Activated gamma-delta T cell treated with anti-CD3 and anti-CD28 coated beads, Interleukin-2, amount 50 U/mL, for 16 hours (primary cell): Measurements from ENCODE around the gene ADARB1.

Experiments used
- DNase-seq: peaks from one replicate; pipeline ENCODE4 v3.0.0-alpha.2; 2020; ENCODE audit warnings: low read depth

The ADARB1 gene

DNA sequence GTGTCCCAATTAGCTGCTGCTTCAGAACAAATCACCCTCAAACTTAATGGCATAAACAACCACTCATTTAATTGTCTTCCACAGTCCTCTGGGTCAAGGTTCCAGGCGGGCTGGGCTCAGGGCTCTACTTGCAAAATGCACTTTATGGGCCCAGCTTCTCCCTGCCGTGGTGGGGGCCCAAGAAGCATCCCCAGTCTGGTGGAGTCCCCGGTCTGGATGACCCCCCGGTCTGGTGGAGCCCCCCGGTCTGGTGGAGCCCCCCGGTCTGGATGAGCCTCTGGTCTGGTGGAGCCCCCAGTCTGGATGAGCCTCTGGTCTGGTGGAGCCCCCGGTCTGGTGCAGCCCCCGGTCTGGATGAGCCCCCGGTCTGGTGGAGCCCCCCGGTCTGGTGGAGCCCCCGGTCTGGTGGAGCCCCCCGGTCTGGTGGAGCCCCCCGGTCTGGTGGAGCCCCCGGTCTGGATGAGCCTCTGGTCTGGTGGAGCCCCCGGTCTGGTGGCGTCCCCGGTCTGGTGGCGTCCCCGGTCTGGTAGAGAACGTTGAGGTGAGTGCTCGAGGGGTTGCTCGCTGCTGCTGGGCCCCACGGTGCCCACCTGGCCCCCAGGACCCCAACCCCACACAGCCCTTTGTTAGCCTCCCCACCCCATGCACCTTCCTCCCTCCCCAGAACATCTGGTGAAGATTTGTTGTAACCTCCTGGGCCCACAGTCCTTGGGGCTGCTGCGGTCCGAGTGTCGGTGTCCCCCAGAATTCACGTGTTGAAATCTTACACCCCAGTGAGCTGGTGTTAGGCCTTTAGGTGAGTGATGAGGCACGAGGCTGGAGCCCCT lies 179.5 kb downstream of the ADARB1 start:
- no peak for DNase-seq

DNA sequence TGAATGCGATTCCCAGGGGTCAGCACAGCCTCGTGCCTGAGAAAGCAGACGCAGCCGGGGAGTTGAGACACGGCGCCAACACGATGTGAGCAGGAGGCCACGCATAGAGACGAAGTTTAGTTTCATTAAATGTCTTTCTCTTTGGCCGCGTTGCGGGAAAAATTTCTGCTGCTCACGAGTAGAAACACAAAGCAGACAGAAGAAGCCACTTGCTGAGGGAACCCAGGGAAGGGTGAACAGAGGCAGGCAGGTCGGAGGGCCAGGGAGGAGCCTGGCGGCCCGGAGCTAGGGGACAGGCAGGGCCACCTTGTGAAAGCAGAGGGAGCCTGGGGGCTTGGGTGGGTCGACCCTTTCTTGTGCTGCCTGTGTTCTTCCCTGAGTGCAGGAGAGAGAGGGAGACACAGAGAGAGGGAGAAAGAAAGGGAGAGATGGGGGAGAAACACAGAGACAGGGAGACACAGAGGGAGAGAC lies 180.1 kb downstream of the ADARB1 start:
- no peak for DNase-seq

GRCh38 chr21:45255381-45256020 lies 181.1 kb downstream of the ADARB1 start:
- no peak for DNase-seq

DNA sequence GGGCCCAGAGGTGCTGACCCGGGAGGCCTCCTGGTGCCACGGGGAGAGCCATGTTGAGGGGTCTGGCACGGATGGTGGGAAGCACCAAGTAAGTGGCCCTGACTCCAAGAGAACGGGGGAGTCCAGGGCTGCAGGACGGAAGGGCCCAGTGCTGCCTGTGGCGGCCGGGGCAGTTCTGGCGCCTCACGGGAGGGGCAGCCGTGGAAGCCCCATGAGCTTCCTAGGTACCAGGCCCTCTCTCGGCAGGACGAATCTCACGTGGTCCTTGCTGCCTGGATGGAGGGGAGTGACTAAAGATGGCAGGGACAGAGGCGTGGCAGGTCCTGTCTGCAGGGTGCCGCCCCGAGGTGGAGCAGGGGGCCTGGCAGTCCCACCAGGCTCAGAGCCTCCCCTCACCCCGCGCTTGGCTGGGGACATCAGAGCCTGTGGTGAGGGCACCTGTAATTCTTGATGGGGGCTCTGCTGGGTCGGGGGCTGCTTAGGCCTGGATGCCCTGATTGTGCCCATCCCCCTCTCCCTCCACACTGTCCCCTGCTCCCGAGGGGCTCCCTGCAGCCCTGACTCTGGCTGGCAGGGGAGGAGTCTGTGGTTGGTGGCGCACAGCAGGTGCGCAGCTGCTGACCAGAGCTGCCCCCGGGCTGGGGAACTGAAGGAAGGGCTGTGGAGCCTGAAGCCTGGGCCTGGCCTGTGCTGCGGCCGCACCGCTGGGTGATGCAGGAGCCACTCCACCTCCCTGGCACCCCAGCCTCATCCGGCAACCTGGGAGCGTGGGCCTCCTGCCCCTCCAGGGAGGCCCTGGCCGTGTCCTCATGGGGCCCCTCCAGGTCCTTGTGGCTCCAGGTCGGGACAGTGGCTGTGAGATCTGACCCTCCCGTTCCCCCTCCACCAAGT lies 181.9 kb downstream of the ADARB1 start:
- DNase-seq = no peak

GRCh38 chr21:45256912-45257672 lies 182.7 kb downstream of the ADARB1 start:
- DNase-seq = no peak

- DNase-seq = no peak
These were observed 183.4 kb downstream of the ADARB1 start for GRCh38 chr21:45257673-45258341.

DNA sequence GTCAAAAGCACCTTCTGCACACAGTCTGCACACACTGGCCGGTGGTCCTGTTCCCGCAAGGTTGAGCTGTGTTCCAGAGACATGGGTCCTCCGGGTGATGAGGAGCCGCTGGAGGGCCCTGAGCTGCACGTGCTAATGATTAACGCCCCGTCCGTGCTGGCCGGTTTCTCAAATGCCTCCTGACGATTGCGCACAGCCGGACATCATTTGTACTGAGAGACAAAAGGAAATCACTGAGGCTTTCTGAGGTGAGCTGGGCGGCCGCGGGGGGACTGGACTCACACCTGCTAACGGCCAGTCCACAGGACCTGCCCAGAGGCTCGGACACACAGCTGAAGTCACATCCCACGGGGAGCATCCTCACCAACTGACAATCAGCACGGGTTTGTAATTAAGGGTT lies 184.1 kb downstream of the ADARB1 start:
- no peak for DNase-seq

DNA sequence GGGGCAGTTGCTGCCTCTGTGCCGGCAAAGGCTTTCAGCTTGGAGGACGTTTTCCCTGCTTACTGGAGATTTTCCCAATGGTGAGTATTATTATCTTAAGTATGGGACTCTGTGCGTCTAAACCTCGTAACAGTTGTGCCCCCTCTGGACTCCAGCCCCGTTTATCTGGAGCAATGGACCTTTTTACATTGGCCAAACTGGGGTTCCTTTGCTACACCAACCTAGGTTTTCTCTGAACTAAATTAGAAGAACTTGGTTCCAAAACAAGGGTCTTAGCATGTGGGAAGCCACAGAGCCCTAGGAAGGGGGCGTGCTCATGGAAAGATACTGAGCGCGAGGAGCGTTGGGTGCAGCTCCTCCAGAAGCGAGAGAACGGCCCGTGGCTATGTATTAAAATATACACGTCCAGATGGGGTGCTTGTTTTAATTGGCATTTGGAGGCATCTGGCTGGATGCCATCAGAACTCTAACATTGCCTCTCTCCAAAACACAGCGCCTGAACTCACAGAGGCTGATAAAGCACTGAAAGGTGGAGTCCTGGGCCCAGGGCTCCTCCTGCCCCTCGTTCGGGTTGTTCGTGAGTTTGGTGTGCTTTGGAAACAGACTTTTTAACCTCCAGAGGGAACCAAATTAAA lies 184.9 kb downstream of the ADARB1 start:
- DNase-seq = no peak

GRCh38 chr21:45260191-45260825 lies 185.9 kb downstream of the ADARB1 start:
- DNase-seq = no peak

DNA sequence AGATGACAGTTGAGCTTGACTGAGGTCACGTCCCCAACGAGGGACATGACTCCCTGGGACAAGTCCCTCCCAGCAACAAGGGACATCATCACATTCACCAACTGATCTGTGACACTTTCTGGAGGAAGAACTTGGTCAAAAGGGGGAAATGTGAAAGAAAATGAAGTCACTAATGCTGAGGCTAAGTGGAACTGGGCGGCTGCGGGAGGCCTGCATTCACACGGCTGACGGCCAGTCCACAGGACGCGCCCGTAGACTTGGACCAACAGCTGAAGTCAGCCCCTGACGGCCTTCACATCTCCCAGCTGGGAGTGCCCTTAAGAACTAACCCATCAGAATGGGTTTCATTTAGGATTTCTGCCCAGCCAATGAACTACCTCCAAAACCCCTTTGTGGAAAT lies 186.7 kb downstream of the ADARB1 start:
- DNase-seq = no peak

- no peak for DNase-seq
These were observed 187.7 kb downstream of the ADARB1 start for GRCh38 chr21:45262041-45262581.

GRCh38 chr21:45262616-45263015 lies 188.2 kb downstream of the ADARB1 start:
- no peak for DNase-seq

DNA sequence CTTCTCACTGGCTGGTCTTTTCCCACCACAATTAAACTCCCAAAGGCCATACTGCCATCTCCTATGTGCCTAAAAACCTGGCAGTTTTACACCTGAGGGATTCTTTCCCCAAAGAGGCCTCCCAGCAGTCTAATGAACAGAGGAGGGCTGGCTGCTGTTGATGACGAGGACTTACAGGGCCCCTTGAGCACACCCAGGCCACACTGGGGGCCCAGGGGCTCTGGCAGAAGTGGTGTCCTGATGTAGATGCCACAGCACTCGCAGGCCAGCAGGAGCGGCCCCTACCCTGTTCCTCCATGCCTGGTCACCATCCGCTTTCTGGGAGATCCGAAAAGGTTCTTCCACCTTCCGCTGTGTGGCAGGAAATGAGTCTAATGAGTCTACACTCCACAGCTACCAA lies 189.2 kb downstream of the ADARB1 start:
- no peak for DNase-seq

DNA sequence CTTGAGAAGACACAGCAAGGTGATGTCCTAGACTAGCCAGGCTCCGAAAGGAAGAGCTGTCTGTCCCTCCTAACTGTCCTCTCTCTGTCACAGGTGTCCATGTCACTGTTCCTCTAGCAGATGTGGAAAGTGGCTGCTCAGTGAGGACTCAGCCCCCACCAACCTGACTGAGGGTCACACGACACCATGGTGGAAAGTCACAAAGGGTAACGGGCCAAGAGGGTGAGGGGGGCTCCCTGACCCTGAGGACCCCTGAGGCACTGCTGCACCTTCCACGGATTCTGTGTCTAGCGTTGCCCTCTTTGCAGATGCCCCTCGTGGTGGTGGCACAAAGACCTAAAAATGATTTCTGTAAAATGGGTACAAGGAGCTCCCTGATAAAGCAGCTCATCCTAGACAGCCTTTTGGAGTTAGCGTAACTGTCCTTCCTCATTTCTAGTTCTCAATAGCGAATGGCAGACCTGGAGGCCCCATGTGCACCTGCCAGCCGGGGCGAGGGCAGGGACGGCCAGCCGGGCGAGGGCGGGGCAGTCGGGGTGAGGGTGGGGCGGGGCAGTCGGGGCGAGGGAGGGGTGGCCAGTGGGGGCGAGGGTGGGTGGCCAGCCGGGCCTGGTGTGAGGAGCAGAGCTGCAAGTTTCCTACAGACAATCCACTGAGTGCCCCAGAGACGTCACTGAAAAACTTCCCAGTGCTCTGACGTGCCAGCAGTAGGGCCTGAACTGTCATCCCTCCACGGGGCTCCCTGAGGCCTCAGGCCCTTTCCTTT lies 189.9 kb downstream of the ADARB1 start:
- no peak for DNase-seq

DNA sequence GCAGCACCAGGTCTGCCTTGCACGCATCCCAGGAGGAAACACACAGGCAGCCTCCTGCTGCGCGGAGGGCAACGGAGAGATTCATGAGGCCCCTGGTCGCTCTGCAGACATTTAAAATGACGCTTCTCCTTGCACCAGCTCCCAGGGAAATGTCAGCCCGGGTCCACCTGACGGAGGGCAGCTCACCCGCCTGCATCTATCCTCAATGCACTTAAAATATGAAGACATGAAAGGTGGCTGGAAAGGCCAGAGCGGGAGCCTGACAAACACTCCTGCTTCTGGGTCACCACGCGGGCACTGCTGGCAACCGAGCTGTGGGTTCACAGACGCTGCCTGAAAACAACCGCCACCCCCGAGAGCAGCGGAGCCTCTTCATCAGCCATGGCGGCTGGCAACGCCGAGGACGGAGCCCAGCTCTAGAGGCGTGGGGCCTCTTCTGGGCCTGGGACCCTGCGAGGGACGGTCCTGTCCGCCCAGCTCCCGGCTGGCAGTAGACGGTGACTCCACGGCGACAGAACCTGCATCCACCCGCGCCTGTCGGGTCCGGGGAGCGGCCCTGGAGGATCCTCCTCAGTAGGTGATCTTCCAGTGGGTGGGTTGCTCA lies 190.6 kb downstream of the ADARB1 start:
- no peak for DNase-seq

DNA sequence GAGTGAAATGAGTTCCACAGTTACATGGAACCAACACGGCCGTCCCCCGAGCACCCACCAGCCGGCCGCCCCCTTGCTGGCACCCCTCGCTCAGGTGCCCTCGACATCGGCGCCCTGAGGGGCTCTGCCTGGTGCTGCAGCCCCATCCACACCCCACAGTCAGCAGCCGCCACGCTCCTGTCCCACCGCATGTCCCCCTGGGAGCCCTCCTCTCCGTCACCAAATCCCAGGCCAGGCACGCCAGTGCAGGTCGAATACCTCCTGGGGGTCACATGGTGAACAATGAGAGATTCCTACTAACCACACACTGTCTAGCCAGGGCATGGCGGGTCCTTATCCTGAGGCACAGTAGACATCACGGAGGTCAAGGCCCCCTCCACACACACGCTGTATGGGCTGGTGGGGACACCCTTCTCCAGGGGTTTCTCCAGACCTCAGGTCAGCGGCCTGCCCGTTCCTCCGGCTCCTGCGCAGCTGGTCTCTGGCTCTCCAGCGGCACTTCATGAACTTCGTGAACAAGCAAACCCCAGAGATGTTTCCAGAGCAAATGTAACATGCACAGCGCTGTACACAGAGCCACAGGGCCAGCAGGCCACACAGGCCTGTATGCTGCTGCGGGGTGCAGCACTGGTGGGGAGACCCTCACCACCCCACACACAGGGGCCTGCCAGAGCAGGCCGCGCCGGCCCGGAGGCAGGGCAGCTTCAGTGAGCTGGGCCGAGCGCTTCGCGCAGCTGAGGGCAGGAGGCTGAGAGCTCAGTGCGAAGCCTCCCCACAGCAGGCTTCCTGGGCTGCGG lies 191.5 kb downstream of the ADARB1 start:
- no peak for DNase-seq

DNA sequence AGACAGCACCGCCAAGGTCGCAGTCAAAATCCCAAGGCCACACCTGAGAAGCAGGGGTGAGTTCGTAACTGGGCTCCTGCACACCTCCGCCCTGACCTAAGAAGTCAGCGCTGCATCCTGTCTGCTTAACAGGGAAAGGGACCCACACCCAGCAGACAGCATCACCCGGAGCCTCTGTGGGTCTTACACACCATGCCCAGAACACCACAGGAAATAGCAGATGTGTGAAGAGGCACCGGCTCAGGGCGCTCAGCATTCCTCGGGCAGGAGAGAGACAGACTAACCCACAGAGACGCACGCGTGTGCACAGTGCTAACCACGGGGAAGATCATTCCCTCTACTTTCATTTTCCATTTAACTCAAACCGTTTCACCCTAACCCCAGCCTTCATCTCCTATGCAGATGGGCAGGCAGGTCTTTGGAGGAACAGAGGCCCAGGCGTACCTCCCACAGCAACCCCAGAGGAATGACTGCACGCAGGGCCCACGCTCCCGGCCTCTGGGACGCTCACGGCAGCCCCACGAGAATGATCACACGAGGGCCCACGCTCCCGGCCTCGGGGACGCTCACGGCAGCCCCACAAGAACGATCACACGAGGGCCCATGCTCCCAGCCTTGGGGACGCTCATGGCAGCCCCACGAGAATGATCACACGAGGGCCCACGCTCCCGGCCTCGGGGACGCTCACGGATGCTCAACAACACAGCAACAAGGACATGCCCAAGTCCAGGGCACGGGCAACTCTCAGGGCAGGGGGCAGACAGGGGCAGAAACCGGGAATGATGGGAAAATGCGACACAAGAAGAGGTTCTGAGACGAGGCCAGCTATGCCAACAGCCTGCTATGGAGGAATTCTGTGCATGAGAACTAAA lies 192.4 kb downstream of the ADARB1 start:
- peak; percentile 43 for DNase-seq
